HG03064 (cell line): Measurements from ENCODE around the gene SPINK8.
"Not testable (repeated sequence)": the region's sequence is repeated elsewhere in the genome, so short reads cannot be mapped to it uniquely, and the experiment has no call there.

Source experiments
- ATAC-seq: cut with Tn5 transposase; IDR thresholded peaks from one replicate; pipeline ENCODE4 v1.9.1; 2021; ENCODE audit warnings: low read depth; ENCODE audit not compliant: unreplicated experiment

The SPINK8 gene

GRCh38 chr3:48333346-48334245 lies at the start of gene SPINK8:
SPINK8 (minus strand) TSS chr3:48333661; CDS start chr3:48328341, 5,320 bp downstream.
- ATAC-seq = not testable (repeated sequence)

GRCh38 chr3:48372862-48373435 lies 39.5 kb upstream of the SPINK8 start:
- ATAC-seq = no peak

DNA sequence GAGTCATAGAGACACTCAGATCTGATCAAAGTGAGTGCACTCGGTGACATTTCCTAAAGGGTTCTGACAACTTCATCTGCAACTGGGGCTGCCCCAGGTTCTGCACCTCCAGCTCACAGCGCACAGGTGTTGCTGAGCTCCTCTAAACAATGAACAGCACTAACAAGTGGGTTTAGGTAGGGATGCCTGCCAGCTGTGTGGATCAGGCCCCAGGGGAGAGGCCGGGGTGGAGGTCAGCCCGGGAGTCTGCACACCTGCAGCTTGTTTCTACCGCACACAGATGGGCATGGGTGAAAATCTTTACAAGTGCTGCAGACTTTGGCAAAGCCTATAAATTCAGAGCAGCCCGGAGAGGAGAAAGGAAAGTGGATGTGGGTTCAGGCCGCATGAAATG lies 38.9 kb upstream of the SPINK8 start:
- ATAC-seq = no peak

DNA sequence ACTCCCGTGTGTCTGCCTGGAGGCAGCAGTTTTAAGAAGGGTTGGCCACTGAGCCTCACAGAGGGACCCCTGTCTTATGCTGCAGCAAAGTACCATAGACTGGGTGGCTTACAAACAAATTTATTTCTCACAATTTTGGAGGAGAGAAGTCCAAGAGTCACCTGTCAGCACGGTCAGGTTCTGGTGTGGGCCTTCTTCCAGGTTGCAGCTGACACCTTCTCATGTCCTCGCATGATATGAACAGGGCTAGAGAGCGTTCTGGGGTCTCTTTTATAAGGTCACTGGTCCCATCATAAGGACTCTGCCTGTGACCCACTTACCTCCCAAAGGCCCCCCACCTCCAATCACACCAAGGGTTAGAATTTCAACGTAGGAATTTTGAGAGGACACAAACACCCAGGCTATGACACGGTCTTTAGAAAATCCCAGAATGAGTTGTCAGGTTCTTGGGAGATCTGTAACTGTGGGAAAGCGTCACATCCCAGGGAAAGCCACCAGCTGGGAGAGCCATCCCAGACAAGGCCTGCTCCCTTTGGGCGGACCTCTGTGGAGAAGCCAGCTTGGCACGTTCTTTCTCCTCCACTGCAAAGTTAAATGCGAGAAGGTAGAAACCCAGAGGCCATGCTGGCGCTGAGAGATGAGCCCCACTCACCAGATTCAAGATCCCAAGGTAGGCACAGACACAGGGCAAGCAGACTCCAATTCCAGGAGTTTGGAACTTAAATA lies 38.4 kb upstream of the SPINK8 start, which contains the start of gene FBXW12:
FBXW12 (plus strand) TSS at position 569 of the 726 bp plus-strand sequence. CDS start 549 bp downstream, outside the sequence.
- ATAC-seq = no peak

GRCh38 chr3:48370333-48370713 lies 36.9 kb upstream of the SPINK8 start:
- no peak for ATAC-seq

- no peak for ATAC-seq
These were observed 36.4 kb upstream of the SPINK8 start for GRCh38 chr3:48369693-48370332.

- ATAC-seq = no peak
These were observed 33.7 kb upstream of the SPINK8 start for GRCh38 chr3:48367201-48367600.

GRCh38 chr3:48364840-48365239 lies 31.4 kb upstream of the SPINK8 start:
- ATAC-seq = no peak

DNA sequence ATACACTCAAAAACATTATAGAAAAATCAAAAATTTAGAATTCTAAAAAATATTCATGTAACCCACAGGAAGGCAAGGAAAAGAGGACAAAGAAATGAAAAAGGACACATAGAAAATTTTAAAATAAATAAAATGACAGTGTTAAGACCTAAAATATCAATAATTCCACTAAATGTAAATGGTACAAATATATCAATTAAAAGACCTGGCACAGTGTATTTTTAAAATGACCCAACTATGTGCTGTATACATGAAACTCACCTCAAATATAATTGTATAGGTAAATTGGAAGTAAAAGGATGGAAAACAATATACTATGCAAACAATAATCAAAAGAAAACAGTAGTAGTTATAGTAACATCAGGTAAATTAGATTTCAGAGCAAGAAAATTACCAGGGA lies 28.5 kb upstream of the SPINK8 start:
- ATAC-seq = no peak

- ATAC-seq = no peak
These were observed 23.0 kb upstream of the SPINK8 start for GRCh38 chr3:48356419-48356818.

DNA sequence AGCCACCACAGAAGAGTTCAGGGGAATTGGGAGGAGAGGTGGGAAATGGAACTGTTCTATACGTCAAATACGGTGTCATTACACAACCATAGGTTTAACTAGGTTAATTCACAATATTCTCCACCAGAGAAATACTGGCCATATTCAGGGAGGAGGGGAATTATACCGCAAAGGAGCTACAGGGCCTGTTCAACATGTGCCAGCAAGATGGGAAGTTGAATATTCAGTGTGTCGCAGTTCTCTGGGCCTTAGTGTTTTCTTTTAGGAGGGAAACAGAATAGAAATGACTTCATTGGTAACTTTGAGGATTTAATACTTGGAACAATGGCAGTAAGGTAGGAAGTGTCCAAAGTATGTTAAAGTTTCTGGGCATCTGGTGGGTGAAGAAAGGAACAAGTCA lies 20.5 kb upstream of the SPINK8 start:
- no peak for ATAC-seq

GRCh38 chr3:48352546-48352945 lies 19.1 kb upstream of the SPINK8 start:
- ATAC-seq = no peak

DNA sequence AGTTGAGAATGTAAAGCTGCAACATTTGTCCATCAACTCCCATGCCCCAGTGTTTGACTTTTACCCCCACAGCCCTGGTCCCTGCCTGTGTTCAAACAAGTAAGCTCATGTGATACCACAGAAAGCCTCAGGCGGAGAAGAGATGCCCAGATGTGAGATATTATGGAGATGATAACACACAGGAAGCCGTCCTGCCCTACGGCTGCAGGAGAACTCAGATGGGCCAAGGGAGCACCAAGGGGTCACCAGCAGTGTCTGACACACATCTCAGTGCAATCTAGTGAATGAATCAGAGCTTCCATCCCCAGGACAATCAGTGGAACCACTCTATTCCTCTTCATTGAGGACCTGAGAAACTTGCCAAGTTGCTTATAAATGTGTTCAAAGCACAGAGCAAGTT lies 14.0 kb upstream of the SPINK8 start:
- ATAC-seq = no peak

DNA sequence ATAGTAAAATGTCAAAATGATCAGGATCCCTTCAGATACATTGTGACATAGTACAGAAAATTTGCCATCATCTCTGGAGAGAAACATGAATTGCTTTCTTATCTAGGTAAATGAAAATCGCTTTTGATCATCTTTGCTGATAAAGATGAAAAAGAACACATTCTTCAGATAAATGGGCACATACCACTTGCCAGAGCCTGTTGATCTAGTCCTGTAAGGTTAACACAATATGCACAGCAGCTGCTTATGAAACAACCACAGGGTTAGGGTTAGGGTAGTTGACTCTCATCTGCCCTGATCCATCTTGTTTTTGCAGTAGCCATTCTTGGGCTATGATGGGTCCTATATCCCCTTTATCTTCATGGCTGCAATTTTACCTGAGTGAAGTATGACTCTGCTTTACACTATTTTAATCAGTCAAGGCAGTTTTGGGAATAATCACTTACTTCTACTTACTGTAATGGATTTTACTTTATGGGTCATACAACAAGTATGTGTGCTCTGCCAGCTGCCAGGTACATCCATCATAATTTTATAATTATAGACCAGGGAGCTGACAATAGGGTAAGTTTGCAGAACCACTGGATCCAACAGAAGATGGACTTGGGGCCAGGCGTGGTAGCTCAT lies 12.6 kb upstream of the SPINK8 start:
- no peak for ATAC-seq

DNA sequence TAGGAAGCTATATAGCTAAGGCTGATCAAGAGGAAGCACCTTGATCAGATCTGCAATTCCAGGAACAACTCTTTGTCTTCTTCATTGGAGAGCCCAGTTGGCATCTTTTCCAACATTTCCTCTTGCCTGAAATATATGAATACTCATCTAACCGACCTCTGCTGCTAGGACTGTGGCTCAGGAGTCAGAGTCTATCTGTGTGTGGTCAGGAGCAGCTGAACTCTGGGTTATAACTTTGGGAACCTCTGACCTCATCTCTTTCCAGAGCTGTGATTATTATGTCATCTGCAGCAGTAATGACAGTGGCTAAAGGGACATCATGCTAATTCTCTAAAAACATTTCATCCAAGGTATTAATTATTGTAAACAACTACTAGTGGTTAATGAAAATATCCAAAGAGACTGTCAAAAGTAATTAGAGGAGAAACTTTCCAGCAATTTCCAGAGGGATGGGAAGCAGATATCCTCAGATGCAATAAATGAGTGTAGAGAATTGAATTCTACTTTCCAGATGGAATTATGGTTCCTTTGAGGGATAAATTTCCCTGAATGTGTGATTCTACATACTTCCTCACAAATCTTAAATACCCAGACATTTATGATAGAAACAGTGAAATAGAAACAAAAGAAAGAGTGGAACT lies 11.5 kb upstream of the SPINK8 start:
- no peak for ATAC-seq

GRCh38 chr3:48343432-48343831 lies 10.0 kb upstream of the SPINK8 start:
- no peak for ATAC-seq

- no peak for ATAC-seq
These were observed 5.2 kb upstream of the SPINK8 start for GRCh38 chr3:48338635-48339034.

- ATAC-seq = not testable (repeated sequence)
These were observed 4.1 kb upstream of the SPINK8 start for GRCh38 chr3:48337536-48337935.

DNA sequence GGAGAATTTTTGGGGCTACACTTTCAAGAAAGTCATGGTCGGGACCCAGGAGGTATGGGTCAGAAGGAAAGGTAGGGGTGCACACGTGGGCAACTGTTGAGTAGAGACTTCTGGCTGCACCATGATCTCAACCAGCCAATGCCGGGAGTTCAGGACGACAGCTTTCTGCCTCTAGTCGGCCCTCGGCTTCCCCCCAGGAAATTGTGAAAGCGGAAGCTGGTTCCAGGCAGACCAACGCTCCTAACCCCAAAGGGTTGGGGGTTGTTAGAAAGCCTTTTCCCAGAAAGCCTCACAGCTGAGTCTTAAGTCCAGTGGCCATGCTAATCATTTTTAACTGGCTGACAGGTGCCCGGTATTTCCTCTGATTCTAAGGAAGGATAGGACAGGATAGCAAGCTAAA lies 1.8 kb upstream of the SPINK8 start:
- not testable (repeated sequence) for ATAC-seq

GRCh38 chr3:48334605-48335004 lies 1.1 kb upstream of the SPINK8 start:
- no peak for ATAC-seq
